Thyroid gland (tissue), 4 donors: ENCODE data around the gene ADCY10.

ENCODE experiments used
- CTCF ChIP-seq, 6 experiments: fragments of 200-600 bp in 3 of 6; fragments of 450-650 bp in 3 of 6; sonication (generic) in 3 of 6; IDR thresholded peaks; one replicate each; pipeline ENCODE4 v1.5.1; 2016 to 2019; ENCODE audit warnings: antibody characterized with exemption in 6 of 6, mild to moderate bottlenecking in 2 of 6, inconsistent platforms in 1 of 6, moderate library complexity in 1 of 6
- POLR2A ChIP-seq, 2 donors: fragments of 450-650 bp; IDR thresholded peaks; one replicate each; pipeline ENCODE4 v1.6.1; 2017; ENCODE audit warnings: antibody characterized with exemption in 2 of 2, mild to moderate bottlenecking in 2 of 2, moderate library complexity in 1 of 2

GRCh38 chr1:167949785-167950184 lies 35.9 kb upstream of the ADCY10 start:
- TF ChIP-seq CTCF (IDR thresholded peaks at IDR 0.05) (no peak), POLR2A (IDR thresholded peaks at IDR 0.05) (no peak)
